Measurements from ENCODE around the gene MLLT10.

Gene MLLT10

GRCh38 chr10:21638681-21639080 is 104.6 kb downstream of the MLLT10 start:
- no peak for DNase-seq (ENCODE audit: low spot score)

- DNase-seq (ENCODE audit: low spot score): no peak
These were observed 114.0 kb downstream of the MLLT10 start for GRCh38 chr10:21648040-21648439.

- peak; percentile 3 for DNase-seq (ENCODE audit: low spot score)
These were observed 115.4 kb downstream of the MLLT10 start for GRCh38 chr10:21649454-21649872.

- DNase-seq (ENCODE audit: low spot score): no peak
These were observed 116.3 kb downstream of the MLLT10 start for GRCh38 chr10:21650353-21650752.

GRCh38 chr10:21655236-21655635 is 121.2 kb downstream of the MLLT10 start:
- DNase-seq (ENCODE audit: low spot score): no peak

GRCh38 chr10:21655687-21656086 is 121.7 kb downstream of the MLLT10 start:
- DNase-seq (ENCODE audit: low spot score): no peak

GRCh38 chr10:21661087-21661486 is 127.1 kb downstream of the MLLT10 start:
- no peak for DNase-seq (ENCODE audit: low spot score)

GRCh38 chr10:21661935-21662334 is 127.9 kb downstream of the MLLT10 start:
- DNase-seq (ENCODE audit: low spot score): no peak

- no peak for DNase-seq (ENCODE audit: low spot score)
These were observed 128.6 kb downstream of the MLLT10 start for GRCh38 chr10:21662635-21663034.

GRCh38 chr10:21668831-21669230 is 134.8 kb downstream of the MLLT10 start:
- no peak for DNase-seq (ENCODE audit: low spot score)

GRCh38 chr10:21670391-21670790 is 136.4 kb downstream of the MLLT10 start:
- DNase-seq (ENCODE audit: low spot score): no peak

GRCh38 chr10:21673668-21674067 is 139.6 kb downstream of the MLLT10 start:
- DNase-seq (ENCODE audit: low spot score): no peak

GRCh38 chr10:21675157-21675796 is 141.2 kb downstream of the MLLT10 start:
- peak; percentile 31 for DNase-seq (ENCODE audit: low spot score)

- DNase-seq (ENCODE audit: low spot score): no peak
These were observed 143.5 kb downstream of the MLLT10 start for GRCh38 chr10:21677551-21677950.

- DNase-seq (ENCODE audit: low spot score): no peak
These were observed 147.1 kb downstream of the MLLT10 start for GRCh38 chr10:21681156-21681555.

- no peak for DNase-seq (ENCODE audit: low spot score)
These were observed 153.4 kb downstream of the MLLT10 start for GRCh38 chr10:21687266-21688008.

GRCh38 chr10:21688009-21688332 is 153.9 kb downstream of the MLLT10 start:
- DNase-seq (ENCODE audit: low spot score): no peak

- no peak for DNase-seq (ENCODE audit: low spot score)
These were observed 154.8 kb downstream of the MLLT10 start for GRCh38 chr10:21688870-21689269.

GRCh38 chr10:21689881-21690280 is 155.8 kb downstream of the MLLT10 start:
- no peak for DNase-seq (ENCODE audit: low spot score)

GRCh38 chr10:21692916-21693315 is 158.9 kb downstream of the MLLT10 start:
- DNase-seq (ENCODE audit: low spot score): no peak

GRCh38 chr10:21693418-21693817 is 159.4 kb downstream of the MLLT10 start:
- DNase-seq (ENCODE audit: low spot score): no peak

GRCh38 chr10:21694631-21695030 is 160.6 kb downstream of the MLLT10 start:
- DNase-seq (ENCODE audit: low spot score): no peak

GRCh38 chr10:21696302-21696701 is 162.3 kb downstream of the MLLT10 start:
- DNase-seq (ENCODE audit: low spot score): no peak

GRCh38 chr10:21699575-21699974 is 165.5 kb downstream of the MLLT10 start:
- no peak for DNase-seq (ENCODE audit: low spot score)
